C4-2B (cell line): Measurements from ENCODE around the gene PCP4.

Experiments
- ZFX ChIP-seq: fragments of 450-650 bp; IDR thresholded peaks from 2 replicates; pipeline ENCODE4 v1.6.1; 2017
- TF ChIP-seq, protein P1 (sequence below): fragments of 450-650 bp; conservative IDR thresholded peaks from 2 replicates; pipeline ENCODE4 v1.5.1; 2017; ENCODE audit warnings: mild to moderate bottlenecking

DNA sequence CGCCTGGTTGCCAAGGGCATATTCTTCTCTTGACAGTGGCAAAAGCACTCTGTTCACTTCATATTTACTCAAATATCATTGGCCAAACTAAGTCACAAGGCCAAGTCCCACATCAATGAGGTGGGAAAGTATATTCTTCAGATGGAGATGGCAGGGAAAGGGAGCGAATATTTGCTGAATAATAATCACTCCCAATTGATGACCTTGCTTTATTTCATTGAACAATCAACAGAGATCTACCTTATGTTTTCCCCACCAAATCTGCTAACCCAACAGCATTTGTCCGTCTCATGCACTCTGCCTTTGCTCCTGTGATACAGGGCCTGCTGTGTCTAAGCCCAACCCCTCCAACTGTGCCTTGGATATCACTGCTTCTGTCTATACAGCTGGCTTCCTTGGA is 45.2 kb upstream of the PCP4 start:
- TF ChIP-seq, protein P1, sequence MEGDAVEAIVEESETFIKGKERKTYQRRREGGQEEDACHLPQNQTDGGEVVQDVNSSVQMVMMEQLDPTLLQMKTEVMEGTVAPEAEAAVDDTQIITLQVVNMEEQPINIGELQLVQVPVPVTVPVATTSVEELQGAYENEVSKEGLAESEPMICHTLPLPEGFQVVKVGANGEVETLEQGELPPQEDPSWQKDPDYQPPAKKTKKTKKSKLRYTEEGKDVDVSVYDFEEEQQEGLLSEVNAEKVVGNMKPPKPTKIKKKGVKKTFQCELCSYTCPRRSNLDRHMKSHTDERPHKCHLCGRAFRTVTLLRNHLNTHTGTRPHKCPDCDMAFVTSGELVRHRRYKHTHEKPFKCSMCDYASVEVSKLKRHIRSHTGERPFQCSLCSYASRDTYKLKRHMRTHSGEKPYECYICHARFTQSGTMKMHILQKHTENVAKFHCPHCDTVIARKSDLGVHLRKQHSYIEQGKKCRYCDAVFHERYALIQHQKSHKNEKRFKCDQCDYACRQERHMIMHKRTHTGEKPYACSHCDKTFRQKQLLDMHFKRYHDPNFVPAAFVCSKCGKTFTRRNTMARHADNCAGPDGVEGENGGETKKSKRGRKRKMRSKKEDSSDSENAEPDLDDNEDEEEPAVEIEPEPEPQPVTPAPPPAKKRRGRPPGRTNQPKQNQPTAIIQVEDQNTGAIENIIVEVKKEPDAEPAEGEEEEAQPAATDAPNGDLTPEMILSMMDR: no peak
- no peak for TF ChIP-seq ZFX
